Activated CD8-positive, alpha-beta memory T cell treated with anti-CD3 and anti-CD28 coated beads, Interleukin-2, amount 50 U/mL, for 4 hours (primary cell): ENCODE data around the gene UBASH3B.

Experiments
- DNase-seq: peaks from one replicate; pipeline ENCODE4 v3.0.0-alpha.2; 2020

The UBASH3B gene

GRCh38 chr11:122758339-122758738, 102.8 kb downstream of the UBASH3B start:
- no peak for DNase-seq

GRCh38 chr11:122758974-122759373, 103.5 kb downstream of the UBASH3B start:
- DNase-seq, result no peak

GRCh38 chr11:122763108-122763507, 107.6 kb downstream of the UBASH3B start:
- no peak for DNase-seq

- DNase-seq, result no peak
Observed at GRCh38 chr11:122764371-122765090, 109.0 kb downstream of the UBASH3B start.

GRCh38 chr11:122765487-122766131, 110.1 kb downstream of the UBASH3B start:
- DNase-seq, result no peak

DNA sequence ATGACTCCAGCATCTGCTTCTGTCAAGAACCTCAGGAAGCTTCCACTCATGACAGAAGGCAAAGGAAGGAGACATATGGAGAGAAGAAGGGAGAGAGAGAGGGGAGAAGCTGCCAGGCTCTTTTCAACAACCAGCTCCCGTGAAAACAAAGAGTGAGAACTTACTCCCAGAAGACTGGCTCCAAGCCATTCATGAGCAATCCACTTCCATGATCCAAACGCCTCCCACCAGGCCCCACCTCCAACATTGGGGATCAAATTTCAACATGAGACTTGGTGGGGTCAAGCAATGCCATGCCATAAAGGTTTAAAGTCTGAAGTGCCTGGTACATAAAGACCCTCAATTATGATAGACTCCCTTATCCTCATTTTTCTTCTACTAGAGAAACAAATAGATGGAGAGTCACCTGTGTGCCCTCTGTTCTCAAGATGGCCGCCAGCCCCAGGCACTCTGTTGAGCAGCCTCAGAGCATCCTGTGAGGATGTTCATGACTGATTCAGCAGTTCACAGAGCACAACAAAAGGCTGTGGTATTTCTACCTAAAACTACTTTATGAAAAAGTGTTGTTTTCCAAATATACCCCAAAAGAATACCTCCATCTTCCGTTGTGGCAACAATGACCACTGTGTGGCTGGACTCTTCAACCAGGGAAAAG, 113.7 kb downstream of the UBASH3B start:
- DNase-seq, result no peak

DNA sequence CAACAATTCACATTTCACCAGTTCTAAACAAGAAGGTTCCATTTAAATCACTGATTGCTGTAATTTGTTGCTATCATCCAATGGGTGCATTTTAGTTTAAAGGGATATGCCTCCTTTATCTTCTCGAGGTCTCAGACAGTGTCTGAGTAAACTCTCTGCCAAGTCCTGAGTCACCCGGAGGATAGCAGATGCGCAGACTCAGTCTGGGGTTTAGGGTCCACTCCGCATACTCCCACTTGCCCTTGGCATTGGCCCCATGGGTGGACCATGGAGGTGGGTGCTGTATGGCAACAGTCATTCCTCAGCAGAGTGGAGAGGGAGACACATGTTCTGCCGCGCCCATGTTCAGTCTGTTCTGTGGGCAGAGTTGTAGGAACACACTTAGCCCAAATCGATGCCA, 117.4 kb downstream of the UBASH3B start:
- DNase-seq, result no peak

DNA sequence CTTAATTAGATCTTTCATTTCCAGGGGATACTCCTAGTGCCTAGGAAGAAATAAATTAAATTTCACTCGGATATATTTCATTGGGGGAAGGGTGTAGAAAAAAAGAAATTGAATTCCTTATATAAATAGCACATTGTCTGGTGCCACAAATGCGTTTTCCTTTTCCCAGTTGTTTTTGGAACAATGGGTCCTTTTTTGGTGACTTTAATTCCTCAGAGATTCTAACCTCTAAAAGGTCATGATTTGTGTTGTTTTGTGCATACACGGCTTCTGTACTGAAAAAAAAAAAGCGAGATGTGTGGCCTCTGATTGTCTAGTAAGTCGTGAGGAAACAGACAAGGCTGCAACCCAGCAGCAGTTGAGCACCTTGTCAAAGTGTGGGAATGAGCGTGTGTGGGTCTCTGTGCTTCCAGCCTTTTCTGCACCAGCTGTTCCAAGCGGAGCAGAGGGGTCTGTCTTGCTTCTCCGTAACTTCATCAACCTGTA, 118.3 kb downstream of the UBASH3B start:
- DNase-seq, result no peak

- DNase-seq, result no peak
Observed at GRCh38 chr11:122775675-122776271, 120.3 kb downstream of the UBASH3B start.

DNA sequence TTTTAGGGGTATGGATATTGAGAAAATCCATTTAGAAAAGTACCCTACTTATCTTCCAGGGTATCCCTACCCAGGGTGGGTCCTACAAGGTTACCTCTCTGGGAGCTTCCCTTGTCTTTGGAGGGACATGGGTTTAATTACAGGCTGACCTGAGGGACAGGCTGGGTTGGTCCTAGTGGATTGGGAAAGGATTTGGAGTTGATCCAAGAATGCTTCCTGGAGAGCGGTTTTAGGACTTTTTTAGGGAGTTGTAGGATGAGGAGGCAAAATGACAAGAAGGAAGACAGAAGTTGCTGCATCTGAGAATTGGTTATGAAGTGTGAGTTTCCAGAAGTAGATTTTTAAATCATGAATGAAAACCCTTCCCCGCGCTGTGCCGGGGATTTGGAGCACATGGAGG, 121.0 kb downstream of the UBASH3B start:
- no peak for DNase-seq

DNA sequence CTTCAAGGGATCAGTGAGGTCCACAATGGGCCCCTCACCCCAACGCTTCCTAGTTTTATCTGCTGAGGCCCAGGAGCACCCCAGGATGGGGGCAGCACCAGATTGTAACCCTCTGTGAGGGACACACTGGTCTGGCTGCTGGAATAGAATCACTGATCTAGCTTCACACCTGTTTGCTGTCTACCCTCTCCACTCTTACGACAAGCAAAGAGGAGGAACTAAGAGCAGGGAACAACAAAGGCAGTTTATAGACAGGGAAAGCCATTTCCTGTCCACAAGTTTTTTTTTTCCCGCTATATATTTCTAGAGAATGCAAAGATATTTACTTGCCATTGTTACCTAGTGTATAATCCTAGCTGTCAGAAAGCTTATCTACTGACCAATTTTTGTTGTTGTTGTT, 121.8 kb downstream of the UBASH3B start:
- DNase-seq, result no peak

DNA sequence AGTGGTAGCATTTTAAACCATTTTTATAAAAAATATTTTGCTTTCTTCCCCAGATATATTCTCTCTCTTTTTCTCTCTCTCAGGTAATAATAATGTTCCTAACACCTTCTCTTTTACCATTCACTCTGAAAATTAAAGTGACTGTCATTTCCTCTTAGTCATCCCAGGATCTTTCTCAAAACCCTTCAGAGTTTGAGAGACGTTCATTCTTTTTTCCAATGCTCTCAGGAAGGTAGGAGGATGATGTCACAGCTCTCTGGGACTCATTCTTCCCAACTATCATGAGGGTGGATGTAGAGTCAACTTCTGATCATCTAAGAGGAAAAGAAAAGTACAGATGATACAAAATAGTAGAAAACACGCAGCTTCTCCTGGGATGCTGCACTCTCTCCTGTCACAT, 122.6 kb downstream of the UBASH3B start:
- DNase-seq, result no peak

DNA sequence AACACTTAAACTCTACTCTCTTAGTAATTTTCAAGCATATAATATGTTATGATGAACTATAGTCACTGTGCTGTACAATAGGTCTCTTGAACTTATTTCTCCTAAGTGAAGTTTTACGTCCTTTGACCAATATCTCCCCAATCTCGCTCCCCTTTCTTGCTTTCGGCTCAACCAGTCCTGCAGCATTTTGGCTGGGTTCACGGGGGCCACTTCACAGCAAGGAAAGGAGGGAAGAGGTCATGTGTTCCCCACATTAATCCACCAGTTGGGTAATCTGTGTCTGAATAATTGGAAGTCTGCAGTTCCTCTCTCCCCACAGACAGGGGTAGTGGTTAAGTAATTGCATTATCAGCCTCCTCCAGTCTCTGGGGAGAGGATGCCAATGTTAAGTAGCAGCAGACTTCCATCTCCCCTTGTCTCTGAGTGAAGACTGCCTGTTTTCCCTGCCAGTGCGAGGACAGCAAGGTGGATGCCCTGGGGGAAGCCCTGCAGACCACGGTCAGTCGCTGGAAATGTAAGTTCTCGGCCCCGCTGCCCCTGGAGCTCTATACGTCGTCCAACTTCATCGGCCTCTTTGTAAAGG, 123.6 kb downstream of the UBASH3B start:
- no peak for DNase-seq

- no peak for DNase-seq
Observed at GRCh38 chr11:122780296-122780949, 124.9 kb downstream of the UBASH3B start.

GRCh38 chr11:122781378-122782195, 126.1 kb downstream of the UBASH3B start:
- DNase-seq, result peak; percentile 81

- DNase-seq, result no peak
Observed at GRCh38 chr11:122782222-122782621, 126.7 kb downstream of the UBASH3B start.

DNA sequence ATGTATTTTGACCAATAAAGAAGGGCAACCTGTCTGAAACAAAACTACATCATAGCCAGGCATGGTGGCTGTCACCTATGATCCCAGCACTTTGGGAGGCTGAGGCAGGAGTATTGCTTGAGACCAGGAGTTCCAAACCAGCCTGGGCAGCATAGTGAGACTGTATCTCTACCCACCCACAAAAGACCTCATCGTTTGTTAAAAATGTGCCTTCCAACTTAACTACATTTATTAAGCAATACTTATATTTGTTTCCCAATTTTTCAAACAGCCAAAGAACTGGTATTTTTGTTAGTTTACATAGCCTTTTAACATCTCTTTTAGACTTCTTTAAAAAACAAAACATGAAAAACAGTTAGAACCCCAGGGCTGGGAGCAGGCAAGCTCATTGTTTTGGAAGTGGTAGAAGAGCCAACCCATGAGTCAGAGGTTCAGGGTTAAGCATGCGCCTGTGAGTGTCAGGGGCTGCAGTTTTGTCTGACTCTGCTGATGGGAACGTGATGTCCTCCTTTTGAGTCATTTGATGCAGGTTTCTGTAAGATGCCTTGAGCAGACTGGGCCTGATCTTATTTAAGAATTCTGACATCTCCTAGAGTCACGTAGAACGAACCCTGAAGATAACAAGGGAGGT, 128.9 kb downstream of the UBASH3B start:
- no peak for DNase-seq

DNA sequence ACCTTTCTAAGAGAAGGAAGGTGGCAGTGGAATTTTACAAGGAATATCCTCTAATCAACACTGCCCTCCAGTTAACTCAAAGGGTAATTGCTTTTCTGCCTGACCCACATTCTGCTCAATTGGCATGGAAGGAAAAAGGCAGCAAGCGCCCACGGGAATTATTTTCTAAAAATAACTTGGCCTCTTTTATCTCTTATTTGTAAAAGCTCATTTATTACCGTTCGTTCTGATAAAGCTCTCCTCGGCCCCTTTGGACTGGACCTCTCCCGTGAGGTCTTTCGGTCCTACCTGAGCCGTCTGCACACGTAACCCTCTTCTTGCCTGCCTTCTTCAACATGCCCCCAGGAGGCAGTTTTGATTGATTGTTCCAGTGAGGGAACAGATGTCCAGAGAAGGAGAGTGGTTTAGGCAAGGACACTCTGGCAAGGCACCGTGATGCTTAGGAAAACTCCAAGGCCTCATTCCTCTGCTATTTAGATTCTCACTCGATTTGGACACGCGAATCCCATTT, 129.6 kb downstream of the UBASH3B start:
- DNase-seq, result no peak

DNA sequence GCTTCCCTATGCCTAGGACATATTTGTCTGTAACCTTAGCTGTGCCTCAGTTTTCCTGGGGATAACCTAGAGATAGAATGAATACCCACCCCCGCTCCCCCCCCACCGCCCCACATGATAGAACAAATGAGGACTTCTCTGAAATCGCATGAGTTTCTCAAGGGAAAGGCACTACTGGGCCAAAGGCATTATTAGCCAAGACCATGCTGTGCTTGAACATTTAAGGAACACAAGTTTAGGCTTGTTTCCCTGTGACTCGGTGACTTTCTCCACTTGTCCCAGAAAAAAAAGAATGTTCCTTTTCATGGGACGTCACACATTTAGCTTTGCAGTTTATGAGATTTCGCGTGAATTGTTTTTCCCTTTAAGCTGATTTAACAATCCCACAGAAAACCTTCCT, 131.4 kb downstream of the UBASH3B start:
- no peak for DNase-seq

DNA sequence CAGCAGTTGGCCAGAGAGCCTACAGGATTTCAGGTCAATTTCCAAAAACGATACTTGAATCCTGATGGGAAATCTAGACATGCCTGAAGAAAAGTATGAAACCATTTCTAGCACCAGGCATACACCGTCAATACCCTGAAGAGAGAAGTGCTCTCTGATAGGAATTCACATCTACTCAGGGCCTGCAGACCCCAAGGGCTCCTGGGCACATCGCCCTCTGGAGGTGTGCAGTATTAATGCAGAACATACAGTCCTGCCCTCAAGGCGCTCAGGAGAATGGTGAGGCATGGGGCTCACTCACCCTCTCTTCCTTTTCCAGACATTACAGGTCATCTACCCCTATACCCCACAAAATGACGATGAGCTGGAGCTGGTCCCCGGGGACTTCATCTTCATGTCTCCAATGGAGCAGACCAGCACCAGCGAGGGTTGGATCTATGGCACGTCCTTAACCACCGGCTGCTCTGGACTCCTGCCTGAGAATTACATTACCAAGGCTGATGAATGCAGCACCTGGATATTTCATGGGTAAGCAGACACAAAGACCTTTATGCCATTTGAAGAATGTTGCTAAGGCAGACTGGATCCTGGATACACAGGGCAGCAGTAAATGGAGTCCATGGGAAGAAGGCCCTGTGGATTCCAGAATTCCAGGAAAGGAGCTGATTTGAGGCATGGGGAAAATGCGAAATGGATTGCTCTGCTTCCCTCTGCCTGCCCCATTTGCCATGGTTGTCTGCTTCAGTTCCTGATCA, 133.4 kb downstream of the UBASH3B start:
- no peak for DNase-seq
